Left kidney (tissue), 2 donors: Measurements from ENCODE around the gene NT5DC2. TPM values are rescaled to one million over a fixed set of nuclear protein-coding genes. Genes with fewer than 3 reads are reported as not detected.
A peak's percentile ranks its signal among the peaks of the same experiment; 100 is the strongest.
"Not testable (repeated sequence)": the region's sequence is repeated elsewhere in the genome, so short reads cannot be mapped to it uniquely, and the experiment has no call there.

Experiments
- DNase-seq: peaks from one replicate; pipeline ENCODE4 v3.0.0-alpha.2; 2013
- polyA plus RNA-seq: library from polyadenylated mRNA; unstranded; fragments of 120-200 nt; gene quantifications from one replicate; pipeline ENCODE4 v1.2.1, GENCODE V29; 2013; ENCODE audit not compliant: insufficient read length

Gene NT5DC2
- polyA plus RNA-seq, 1 donor: 159 TPM

DNA sequence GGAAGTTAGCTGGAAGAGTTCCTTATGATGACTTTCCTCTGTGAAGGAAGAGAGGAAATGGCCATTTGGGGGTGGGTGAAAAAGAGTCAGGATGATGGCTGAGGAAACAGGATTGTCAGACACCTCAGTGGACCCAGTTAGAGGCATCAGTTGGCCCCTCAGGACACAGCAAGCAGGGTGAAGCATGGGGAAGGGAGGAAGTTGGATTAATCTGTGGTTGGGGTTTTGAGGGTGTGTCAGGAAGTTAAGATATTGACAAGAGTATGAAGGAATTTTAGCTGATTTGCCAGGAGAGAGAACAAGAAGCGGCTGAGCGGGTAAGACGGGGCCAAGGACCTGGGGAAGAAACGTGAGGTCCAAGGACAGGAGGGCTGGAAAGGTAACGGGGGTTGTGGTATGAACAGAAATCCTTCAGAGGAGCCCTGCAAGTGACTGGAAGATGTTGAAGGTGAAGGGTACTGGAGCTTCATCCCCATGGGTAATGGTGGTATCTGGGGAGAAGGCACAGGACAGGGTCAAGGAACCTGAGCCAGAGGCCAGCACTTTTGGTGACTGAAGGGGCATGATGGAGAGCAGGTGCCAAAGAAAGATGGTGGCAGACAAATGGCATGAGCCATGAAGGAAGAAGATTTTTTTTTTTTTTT lies 5.5 kb upstream of the NT5DC2 start:
- no peak for DNase-seq

DNA sequence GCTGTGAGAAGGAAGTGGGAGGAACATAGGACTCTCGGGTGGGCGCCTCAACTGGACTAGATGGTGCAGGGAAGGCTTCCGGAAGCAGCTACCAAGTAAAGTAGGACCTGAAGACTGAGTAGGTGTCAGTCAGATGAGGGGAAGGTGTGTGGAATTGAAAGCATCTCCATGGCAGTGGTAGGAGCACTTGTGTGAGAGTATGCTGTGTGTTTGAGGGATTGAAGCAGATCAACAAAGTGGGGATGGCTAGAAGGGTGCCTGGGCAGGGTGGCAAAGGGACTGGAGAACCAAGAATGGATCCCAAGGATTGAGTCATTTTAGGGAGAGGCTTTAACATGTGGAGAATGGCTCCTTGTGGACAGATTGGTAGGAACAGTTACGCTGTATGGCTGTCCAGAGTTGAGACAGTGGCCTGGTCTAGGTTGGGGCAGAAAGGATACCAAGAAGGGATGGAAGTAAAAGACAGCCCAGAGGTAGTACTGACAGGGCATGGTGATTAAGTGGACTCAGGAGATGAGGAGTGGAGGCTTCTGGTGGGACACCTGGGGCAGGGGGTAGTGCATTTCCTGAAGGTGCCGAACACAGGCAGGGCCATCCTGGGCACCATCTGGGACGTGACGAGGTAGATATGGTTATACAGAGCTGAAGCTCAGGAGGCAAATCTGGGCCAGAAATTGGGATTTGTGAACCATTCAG lies 4.2 kb upstream of the NT5DC2 start:
- DNase-seq: no peak

DNA sequence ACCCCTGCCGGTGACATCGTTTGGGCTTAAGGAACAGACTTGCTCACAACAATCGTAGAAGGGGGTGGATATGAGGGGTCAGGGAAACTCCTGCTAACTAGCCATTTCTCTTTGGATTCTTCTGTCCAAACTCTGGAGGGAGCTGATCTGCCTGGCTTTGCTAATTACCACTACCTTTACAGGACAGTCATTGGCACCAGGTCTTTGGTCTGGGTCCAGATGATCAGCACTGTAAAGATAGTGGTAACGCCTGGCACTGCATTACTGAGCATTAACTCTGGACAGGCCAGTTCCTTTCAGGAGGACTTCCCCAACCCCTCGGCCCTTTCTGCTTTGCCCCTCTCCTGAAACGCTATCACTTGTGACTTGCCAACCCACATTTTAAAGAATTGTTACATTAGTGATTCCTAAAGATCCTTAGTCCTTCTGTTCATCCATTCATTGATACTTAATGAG lies 3.5 kb upstream of the NT5DC2 start:
- no peak for DNase-seq

DNA sequence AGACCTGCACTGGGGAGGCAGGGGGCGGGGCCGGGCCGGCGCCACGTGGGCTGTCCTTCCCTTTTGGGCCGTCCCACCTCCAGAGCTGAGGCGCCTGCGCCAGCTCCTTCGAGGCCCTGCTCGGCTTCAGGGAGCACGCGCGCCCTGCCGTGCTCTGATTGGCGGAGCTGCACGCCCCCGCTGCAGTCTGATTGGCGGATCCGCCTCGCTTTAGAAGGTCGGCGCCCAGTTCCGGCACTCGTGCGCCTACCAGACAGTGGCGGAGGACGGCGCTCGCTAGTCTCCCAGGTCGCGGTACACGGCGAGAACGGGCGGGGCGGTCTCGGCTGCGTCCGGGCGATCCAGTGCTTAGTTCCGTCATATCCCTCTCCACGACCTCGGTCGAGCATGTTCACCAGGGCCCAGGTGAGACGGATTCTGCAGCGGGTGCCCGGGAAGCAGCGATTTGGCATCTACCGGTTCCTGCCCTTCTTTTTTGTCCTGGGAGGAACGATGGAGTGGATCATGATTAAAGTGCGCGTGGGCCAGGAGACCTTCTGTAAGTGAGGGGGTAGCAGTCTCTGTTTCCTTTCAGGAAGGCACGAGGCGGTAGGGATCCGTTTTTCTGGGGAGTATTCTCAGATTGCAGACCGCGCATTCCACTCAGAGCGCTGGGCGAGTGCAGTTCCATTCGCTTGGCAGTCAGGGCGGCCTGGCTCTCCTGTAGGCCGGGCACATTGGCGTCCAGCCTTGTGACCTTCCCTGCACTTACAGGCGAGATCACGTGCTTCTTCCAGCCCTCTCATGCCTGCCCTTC lies 2.9 kb upstream of the NT5DC2 start, which contains the start of gene UQCC5:
UQCC5 (plus strand) TSS at position 237 of the 796 bp plus-strand sequence; CDS start at position 388, 151 bp downstream.
- DNase-seq: peak; percentile 97

DNA sequence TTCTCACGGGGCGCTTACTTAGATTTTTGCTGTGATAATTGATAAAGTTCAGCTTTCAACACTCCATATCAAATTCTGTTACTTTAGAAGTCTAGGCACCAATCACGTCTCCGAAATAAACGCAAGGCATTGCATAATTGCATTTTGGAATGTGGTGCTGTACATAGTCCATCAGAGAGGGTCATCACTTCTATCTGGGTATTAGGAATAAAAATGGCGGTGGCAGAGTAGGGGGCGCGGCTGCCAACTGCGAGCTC lies 2.4 kb upstream of the NT5DC2 start:
- DNase-seq: no peak

DNA sequence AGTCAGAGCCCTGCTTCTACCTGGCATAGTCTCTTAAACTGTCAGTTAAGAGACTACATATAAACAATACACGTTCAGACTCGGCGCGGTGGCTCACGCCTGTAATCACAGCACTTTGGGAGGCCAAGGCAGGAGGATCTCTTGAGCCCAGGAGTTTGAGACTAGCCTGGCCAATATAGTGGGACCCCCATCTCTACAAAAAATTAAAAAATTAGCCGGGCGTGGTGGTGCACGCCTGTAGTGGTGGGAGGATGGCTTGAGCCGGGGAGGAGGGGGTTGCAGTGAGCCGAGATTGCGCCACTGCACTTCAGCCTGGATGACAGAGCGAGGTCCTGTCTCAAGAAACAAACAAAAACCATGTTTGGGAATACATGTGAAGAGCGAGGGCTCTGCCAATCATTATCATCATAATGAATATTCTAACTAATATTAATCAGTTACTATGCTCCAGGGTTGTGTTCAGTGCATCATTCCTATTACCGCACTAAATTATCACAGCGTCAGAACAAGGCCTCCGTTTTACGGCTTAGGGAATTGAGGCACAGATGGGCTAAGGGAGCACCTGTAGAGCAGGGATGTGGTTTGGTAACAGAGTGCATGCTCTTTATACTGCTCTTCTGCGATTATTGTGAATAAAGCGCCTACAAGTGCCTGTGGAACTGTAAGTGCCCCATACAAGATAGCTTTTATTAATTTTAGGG lies 1.9 kb upstream of the NT5DC2 start:
- no peak for DNase-seq

DNA sequence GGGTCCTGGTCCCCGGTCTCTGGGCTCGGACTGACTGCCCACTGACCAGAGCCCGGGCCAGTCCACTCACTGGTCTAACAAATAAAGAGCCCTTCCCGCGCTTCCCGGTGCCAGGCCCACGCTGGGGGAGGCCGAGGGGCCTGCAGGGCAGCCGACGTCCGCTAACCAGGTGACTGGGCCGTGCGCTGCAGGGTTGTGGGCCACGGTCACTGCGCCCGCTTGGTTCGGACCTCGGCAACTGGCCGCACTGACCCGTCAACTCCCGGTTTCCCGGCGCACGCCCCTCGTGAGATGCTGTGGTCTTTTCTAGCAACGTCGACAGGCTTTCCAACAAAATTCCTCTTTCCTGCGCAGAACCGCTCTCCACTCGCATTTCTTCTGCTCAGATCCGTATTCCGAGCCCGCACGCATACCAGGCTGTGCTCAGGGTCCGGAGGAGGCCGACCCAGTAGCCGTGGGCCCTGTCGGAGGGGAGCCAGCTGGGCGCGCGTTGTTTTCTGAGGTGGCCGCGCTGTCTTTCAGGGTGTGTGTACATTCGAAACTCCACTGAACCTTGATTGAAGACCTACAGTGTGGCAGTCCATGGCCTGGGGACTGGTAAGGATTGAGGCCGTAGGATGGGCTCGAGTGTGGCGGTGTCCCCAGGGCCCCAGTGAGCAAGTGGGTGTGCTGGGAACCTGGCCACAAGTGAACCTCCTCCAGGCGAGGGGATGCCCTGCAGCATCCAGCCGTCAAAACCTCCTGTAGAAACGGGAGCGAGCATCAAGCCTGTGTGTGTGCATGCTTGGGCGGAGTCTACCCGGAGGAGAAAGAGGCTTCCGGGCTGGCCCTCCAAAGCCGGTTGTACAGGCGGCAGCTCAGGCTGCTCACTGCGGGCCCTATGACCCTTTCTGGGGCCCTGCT lies 875 bp upstream of the NT5DC2 start:
- DNase-seq: no peak

DNA sequence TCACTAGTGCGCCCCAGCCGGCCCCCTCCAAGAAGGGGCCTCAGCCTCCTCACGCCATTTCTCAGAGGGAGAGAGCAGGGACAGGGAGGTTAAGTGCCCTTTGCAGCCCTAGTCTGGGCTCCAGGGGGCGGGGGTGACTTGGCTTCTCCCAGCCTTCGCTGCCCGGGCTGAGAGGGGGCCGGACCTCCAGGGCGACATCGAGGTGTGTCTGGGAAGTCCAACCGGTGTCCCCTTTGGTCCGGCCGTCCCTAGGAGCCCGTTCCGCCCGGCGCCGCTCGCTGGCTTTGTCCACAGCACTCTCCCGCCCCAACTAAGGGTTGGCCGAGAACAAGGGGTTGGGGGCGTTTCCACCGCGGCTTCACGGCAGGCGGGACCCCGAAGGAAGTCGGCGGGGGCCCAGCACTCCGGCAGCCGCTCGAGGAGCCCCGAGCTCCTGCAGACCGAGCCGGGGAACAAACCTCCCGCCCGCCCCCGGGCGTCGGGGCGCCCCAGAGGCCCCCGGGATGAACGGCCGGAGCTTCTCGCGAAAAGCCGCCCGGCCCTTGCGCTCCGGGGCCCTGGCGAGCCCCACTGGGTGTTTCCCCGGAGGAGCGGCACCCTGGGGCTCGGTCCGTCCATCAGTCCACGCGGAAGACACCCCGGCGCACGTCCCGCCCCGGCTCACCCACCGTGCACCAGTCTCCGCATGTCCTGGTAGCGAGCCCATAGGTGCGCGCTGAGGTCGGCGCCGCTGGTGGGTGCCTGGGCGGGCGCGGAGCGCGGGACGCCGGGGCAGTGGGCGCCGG lies 627 bp downstream of the NT5DC2 start:
- no peak for DNase-seq

DNA sequence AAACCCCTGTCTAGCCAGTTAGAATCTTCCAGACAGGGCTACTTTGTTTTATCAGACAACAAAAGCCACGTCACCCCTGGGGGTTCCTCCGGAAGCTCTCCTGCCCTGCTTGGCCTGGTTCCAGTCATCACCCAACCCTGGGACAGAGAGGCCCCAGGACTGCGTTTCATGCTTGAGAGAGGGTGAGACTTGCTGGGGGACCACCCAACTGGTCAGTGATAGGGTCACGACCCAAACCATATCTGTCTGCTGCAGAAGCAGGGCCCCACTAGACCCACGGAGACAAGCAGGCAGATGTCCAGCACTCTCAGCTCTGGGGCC lies 1.2 kb downstream of the NT5DC2 start:
- no peak for DNase-seq

DNA sequence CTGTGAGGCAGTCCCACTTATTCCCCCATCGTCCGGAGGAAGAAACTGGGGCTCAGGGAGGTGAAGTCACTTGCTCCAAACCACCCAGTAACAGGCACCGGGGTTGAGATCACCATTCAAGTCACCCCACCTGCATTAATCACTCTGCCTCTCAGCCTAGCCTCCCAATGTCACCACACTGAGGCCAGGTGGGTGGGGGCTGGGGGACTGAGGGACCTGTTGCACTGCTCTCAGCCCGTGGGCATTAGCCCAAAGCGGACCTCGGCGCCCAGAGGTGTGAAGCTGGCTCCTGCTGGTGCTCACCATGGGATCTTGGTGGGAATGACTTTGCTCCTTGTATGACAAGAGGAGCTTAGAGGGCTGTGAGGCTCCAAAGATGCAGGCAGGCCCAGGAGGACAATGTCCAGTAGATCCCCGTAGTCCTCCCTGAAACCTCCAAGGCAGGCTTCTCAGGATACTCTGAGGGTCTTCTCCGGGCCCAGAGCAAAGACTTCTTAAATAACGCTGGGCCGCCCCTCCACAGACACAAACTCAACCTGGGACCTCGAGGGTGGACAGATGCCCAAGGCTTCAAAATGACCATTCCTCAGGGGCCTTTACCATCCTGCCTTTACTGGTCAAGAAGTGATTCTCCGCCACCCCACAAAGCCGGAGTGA lies 1.7 kb downstream of the NT5DC2 start:
- no peak for DNase-seq

DNA sequence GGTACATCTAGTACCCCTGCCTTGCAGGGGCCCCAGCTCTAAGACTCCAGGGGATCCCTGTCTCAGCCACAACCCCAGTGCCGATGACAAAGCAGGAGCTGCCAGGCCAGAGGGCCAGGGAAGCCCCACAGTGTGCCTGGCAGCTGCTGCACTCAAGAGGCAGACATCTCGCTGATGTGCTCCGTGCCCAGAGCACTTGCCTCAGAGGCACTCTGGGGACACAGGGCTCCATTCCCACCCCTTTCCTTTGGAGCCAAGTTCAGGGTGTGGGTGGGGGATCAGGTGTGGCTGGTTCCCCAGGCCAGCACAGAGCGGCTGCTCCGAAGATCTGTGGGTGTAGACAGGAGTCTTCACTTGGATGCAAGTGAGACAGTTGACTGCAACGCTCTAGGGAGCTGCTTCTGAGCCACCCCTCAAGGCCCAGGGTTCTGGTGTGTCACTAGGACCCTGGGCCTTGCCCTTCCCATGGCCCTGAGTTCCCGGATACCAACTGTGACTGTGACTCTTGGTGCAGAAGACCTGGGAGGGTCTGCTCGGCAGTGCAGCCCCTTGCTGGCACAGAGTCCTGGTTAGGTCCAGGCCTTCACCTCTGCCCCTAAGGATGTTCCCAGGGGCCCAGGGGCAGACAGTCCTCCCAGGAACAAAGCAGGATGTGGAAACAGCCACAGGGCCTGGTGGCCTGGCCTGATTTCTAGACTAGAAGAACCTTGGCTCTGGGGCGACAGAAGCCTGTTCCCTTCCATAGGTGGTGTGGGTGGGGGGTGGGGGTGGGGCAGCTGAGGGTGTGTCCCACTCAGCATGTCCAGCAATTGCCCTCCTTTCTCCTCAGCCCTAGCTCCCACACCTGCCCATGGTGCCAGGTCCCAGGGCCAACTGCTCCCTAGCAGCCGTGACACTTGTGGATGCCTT lies 2.5 kb downstream of the NT5DC2 start:
- DNase-seq: no peak

DNA sequence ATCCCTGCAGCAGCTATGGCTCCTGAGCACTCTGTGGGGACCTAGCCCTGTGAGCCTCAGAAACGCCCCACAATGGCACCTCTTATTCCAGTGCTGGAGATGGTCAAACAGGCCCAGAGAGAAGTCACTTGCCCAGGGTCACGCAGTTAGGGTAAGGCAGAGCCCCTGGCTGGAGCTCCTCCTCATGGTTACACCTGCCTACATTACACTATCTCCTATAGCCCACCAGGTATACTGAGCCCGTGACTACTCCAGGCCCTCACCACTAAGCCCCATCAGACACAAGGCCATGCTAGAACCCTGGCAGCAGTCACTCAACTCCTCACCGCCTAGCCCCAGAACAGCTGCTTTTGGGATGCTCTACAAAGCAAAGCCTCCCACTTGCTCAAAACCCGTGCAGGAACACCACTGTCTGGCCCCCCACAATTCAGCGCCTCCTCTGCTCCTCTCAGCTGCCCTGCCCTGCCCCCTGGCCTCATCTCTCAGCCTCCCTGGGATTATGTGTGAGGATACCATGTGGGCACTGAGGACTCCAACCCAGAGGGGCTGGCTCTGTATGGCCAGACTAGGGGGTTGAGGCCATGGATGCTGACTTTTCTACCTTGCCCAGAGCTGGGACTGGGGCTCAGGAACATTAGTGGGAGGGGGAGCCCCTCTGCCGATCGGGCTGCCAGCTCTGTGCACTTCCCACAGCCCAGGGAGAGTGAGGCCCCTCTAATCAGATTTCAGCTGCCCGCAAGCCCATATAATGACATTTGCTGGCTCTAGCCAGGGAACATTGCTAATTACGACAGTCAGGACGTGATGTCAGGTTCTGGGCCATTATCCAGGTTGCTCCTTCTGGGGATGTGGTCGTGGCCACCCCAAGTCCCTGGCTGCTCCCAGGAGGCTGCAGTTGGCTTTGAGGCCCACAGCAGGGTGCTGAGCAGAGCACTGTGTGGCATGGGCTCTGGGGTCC lies 4.0 kb downstream of the NT5DC2 start:
- DNase-seq: no peak

DNA sequence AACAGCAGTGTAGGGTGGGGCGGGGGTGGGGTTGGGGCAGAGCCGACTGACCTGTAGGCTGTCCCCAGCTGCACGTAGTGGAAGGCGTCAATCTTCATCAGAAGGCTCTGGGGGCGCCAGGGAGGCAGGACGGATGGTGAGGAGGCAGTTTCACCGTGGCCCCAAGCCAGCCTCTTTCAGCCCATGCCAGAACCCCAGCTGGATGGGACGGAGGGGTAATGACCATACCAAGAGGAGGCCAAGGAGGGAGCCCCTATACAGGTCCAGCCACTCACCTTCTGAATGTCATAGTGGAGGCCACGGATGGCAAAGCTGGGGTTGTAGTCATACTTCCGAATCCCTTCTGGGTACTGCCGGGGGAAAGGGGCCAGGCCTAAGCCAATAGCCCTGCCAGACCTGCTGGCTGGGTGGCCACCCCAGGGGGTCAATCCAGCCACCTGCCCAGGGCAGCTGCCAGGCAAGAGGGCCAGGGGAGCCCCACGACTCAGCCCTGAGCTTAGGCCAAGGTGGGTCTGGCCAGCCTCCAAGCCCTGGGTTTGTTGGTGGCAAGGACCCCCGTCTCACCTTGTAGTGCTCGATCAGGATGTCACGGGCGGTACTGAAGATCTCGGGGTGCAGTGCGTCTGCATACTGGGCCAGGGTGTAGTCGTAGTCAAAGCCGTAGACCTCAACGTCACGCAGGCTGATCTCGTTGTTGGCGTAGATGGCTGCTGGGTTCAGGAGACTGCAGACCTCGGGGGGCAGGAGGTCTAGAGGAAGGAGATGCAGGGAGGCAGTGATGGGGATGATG lies 4.9 kb downstream of the NT5DC2 start:
- DNase-seq: no peak

DNA sequence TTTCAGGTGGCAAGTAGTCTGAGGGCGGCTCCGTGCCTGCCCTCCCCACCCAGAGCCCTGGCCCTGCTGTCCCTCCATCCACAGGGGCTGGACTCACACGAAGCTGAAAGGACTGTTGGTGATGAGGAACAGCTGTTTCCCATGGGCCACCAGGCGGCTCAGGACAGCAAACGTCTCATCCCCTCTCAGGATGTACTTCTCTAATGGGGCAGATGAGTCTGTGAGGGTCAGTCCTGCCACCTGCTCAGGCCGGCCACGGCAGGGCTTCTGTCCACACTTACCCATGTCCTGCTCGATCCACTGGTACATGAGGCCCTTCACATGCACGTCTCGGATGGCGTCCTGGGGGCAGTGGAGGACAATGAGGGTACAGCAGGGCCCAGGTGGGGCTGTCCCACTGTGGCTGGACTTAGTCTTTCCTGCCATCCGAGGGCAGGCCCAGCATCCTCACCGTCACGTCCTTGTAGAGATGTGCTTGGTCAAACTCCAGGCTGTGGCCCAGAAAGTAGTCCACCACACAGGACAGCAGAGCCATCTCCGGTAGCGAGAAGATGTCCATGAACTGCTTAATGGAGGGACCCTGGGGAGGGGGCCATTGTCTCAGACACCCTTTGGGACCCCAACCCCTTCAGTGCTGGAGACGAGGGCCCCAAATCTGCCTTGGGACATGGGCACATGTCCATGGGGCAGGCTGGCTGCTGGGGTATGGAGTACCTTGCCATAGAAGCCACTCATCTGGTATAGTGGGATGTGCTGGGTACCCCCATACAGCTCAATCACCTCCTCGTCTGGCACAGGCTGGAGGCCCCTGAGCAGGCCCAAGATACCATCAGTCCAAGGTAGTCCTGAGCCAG lies 5.7 kb downstream of the NT5DC2 start:
- no peak for DNase-seq

DNA sequence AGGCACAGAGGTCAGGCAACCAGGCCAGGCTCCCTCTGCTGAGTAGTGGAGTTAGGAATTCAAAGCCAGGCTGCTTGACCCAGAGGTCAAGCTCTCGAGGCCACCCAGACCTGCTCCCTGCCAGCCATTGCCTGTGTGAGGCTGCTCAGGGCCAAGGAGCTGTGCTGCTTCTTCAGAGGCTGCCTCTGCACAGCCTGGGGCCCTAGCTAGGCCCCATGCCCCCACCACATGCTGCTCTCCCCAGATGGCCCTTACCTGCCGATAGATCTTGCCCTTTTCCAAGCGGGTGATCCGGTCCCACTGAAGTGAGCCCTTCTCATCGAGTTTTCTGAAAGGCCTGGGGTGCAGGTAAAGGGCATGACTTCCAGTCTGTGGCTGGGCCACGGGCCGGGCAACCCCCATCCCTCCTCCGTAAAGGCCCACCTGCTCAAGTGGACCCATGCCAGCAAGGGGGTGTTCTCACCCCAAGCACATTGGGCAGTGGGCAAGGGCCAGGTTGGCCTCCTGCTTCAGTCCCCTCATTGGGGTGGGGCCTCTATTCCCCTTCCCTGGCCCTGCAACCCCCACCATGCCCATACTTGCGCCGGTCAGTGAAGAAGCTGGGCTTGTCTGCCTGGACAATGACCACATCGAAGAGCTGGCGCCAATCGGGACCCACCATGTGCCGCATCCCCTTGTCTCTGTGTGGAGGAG lies 6.5 kb downstream of the NT5DC2 start:
- no peak for DNase-seq

DNA sequence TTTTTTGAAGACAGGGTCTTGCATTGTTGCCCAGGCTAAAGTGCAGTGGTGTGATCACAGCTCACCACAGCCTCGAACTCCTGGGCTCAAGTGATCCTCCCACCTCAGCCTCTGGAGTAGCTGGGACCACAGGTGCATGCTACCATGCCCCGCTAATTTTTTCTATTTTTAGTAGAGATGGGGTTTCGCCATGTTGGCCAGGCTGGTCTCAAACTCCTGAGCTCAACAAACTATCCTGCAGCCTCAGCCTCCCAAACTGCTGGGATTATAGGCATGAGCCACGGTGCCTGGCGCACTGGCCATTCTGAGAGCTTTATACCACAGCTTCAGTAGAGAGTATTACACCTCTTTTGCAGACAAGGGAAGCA lies 7.0 kb downstream of the NT5DC2 start:
- DNase-seq: not testable (repeated sequence)
